ENCODE results near the gene LAMA3.
A peak's percentile ranks its signal among the peaks of the same experiment; 100 is the strongest.

LAMA3 gene

GRCh38 chr18:23689031-23689615 is at the start of gene LAMA3:
TSS of gene LAMA3 (plus strand) at chr18:23689453. CDS start at chr18:23689684, 231 bp downstream.
- Histone ChIP-seq H3K9ac (ENCODE audit: low read length in 5 of 5) (peak within 1 kb of the TSS in 2 of 5 donors; percentile 39 to 51), H3K27me3 (ENCODE audit: control insufficient read depth in 5 of 5, insufficient read depth in 4 of 5, low read length in 5 of 5) (peaks cover 0 to 16% (median 7%) of the 10 kb centered on the region in 5 donors), H3K4me1 (ENCODE audit: control insufficient read depth in 5 of 5, insufficient read depth in 5 of 5, low read length in 5 of 5) (peaks cover 3 to 20% (median 18%) of the 10 kb centered on the region in 5 donors), H3K36me3 (ENCODE audit: control insufficient read depth in 5 of 5, insufficient read depth in 5 of 5, low read length in 5 of 5) (no peaks in the 10 kb centered on the region), H3K9me3 (ENCODE audit: control insufficient read depth in 5 of 5, low read length in 5 of 5) (no peaks in the 10 kb centered on the region), H3K4me3 (ENCODE audit: low read depth in 1 of 5, low read length in 5 of 5) (peak within 1 kb of the TSS; percentile 54 to 70 (median 69)), H3K27ac (ENCODE audit: low read depth, low read length) (no peak within 1 kb of the TSS)

GRCh38 chr18:23640052-23640451 is 49.2 kb upstream of the LAMA3 start:
- H3K9me3 ChIP-seq (ENCODE audit: control insufficient read depth in 5 of 5, low read length in 5 of 5), result peaks cover 0 to 10% (median 0%) of the 10 kb centered on the region in 5 donors
- H3K4me3 ChIP-seq (ENCODE audit: low read depth in 1 of 5, low read length in 5 of 5), result no peak overlapping the region
- H3K9ac ChIP-seq (ENCODE audit: low read length in 5 of 5), result no peak overlapping the region
- H3K4me1 ChIP-seq (ENCODE audit: control insufficient read depth in 5 of 5, insufficient read depth in 5 of 5, low read length in 5 of 5), result no peaks in the 10 kb centered on the region
- H3K36me3 ChIP-seq (ENCODE audit: control insufficient read depth in 5 of 5, insufficient read depth in 5 of 5, low read length in 5 of 5), result no peaks in the 10 kb centered on the region
- H3K27me3 ChIP-seq (ENCODE audit: control insufficient read depth in 5 of 5, insufficient read depth in 4 of 5, low read length in 5 of 5), result no peaks in the 10 kb centered on the region
- H3K27ac ChIP-seq (ENCODE audit: low read depth, low read length), result no peak overlapping the region

- H3K27me3 ChIP-seq (ENCODE audit: control insufficient read depth in 5 of 5, insufficient read depth in 4 of 5, low read length in 5 of 5), result no peaks in the 10 kb centered on the region
- no peak overlapping the region for H3K9ac ChIP-seq (ENCODE audit: low read length in 5 of 5)
- H3K4me1 ChIP-seq (ENCODE audit: control insufficient read depth in 5 of 5, insufficient read depth in 5 of 5, low read length in 5 of 5), result no peaks in the 10 kb centered on the region
- peaks cover 0 to 2% (median 0%) of the 10 kb centered on the region in 5 donors for H3K36me3 ChIP-seq (ENCODE audit: control insufficient read depth in 5 of 5, insufficient read depth in 5 of 5, low read length in 5 of 5)
- peaks cover 0 to 10% (median 0%) of the 10 kb centered on the region in 5 donors for H3K9me3 ChIP-seq (ENCODE audit: control insufficient read depth in 5 of 5, low read length in 5 of 5)
- no peak overlapping the region for H3K4me3 ChIP-seq (ENCODE audit: low read depth in 1 of 5, low read length in 5 of 5)
- H3K27ac ChIP-seq (ENCODE audit: low read depth, low read length), result no peak overlapping the region
These were observed 48.0 kb upstream of the LAMA3 start for GRCh38 chr18:23641143-23641720.

- Histone ChIP-seq H3K36me3 (ENCODE audit: control insufficient read depth in 5 of 5, insufficient read depth in 5 of 5, low read length in 5 of 5) (peaks cover 0 to 2% (median 0%) of the 10 kb centered on the region in 5 donors), H3K9me3 (ENCODE audit: control insufficient read depth in 5 of 5, low read length in 5 of 5) (peaks cover 0 to 10% (median 0%) of the 10 kb centered on the region in 5 donors), H3K9ac (ENCODE audit: low read length in 5 of 5) (no peak overlapping the region), H3K27ac (ENCODE audit: low read depth, low read length) (no peak overlapping the region), H3K4me1 (ENCODE audit: control insufficient read depth in 5 of 5, insufficient read depth in 5 of 5, low read length in 5 of 5) (peaks cover 0 to 6% (median 0%) of the 10 kb centered on the region in 5 donors), H3K4me3 (ENCODE audit: low read depth in 1 of 5, low read length in 5 of 5) (no peak overlapping the region), H3K27me3 (ENCODE audit: control insufficient read depth in 5 of 5, insufficient read depth in 4 of 5, low read length in 5 of 5) (no peaks in the 10 kb centered on the region)
These were observed 47.2 kb upstream of the LAMA3 start for GRCh38 chr18:23641937-23642666.

- no peak overlapping the region for H3K9ac ChIP-seq (ENCODE audit: low read length in 5 of 5)
- H3K27me3 ChIP-seq (ENCODE audit: control insufficient read depth in 5 of 5, insufficient read depth in 4 of 5, low read length in 5 of 5), result no peaks in the 10 kb centered on the region
- peaks cover 0 to 22% (median 0%) of the 10 kb centered on the region in 5 donors for H3K4me1 ChIP-seq (ENCODE audit: control insufficient read depth in 5 of 5, insufficient read depth in 5 of 5, low read length in 5 of 5)
- H3K36me3 ChIP-seq (ENCODE audit: control insufficient read depth in 5 of 5, insufficient read depth in 5 of 5, low read length in 5 of 5), result peaks cover 0 to 2% (median 0%) of the 10 kb centered on the region in 5 donors
- no peak overlapping the region for H3K27ac ChIP-seq (ENCODE audit: low read depth, low read length)
- peaks cover 0 to 10% (median 0%) of the 10 kb centered on the region in 5 donors for H3K9me3 ChIP-seq (ENCODE audit: control insufficient read depth in 5 of 5, low read length in 5 of 5)
- H3K4me3 ChIP-seq (ENCODE audit: low read depth in 1 of 5, low read length in 5 of 5), result no peak overlapping the region
These were observed 45.3 kb upstream of the LAMA3 start for GRCh38 chr18:23643815-23644490.

- H3K4me3 ChIP-seq (ENCODE audit: low read depth in 1 of 5, low read length in 5 of 5), result no peak overlapping the region
- H3K4me1 ChIP-seq (ENCODE audit: control insufficient read depth in 5 of 5, insufficient read depth in 5 of 5, low read length in 5 of 5), result peaks cover 0 to 33% (median 0%) of the 10 kb centered on the region in 5 donors
- peaks cover 0 to 10% (median 0%) of the 10 kb centered on the region in 5 donors for H3K9me3 ChIP-seq (ENCODE audit: control insufficient read depth in 5 of 5, low read length in 5 of 5)
- peaks cover 0 to 2% (median 0%) of the 10 kb centered on the region in 5 donors for H3K36me3 ChIP-seq (ENCODE audit: control insufficient read depth in 5 of 5, insufficient read depth in 5 of 5, low read length in 5 of 5)
- no peak overlapping the region for H3K27ac ChIP-seq (ENCODE audit: low read depth, low read length)
- H3K9ac ChIP-seq (ENCODE audit: low read length in 5 of 5), result no peak overlapping the region
- no peaks in the 10 kb centered on the region for H3K27me3 ChIP-seq (ENCODE audit: control insufficient read depth in 5 of 5, insufficient read depth in 4 of 5, low read length in 5 of 5)
These were observed 43.6 kb upstream of the LAMA3 start for GRCh38 chr18:23645568-23646175.

GRCh38 chr18:23646282-23646681 is 43.0 kb upstream of the LAMA3 start:
- H3K27ac ChIP-seq (ENCODE audit: low read depth, low read length), result no peak overlapping the region
- H3K9ac ChIP-seq (ENCODE audit: low read length in 5 of 5), result no peak overlapping the region
- H3K4me3 ChIP-seq (ENCODE audit: low read depth in 1 of 5, low read length in 5 of 5), result no peak overlapping the region
- no peaks in the 10 kb centered on the region for H3K27me3 ChIP-seq (ENCODE audit: control insufficient read depth in 5 of 5, insufficient read depth in 4 of 5, low read length in 5 of 5)
- H3K36me3 ChIP-seq (ENCODE audit: control insufficient read depth in 5 of 5, insufficient read depth in 5 of 5, low read length in 5 of 5), result peaks cover 0 to 2% (median 0%) of the 10 kb centered on the region in 5 donors
- H3K4me1 ChIP-seq (ENCODE audit: control insufficient read depth in 5 of 5, insufficient read depth in 5 of 5, low read length in 5 of 5), result peaks cover 0 to 39% (median 0%) of the 10 kb centered on the region in 5 donors
- peaks cover 0 to 10% (median 0%) of the 10 kb centered on the region in 5 donors for H3K9me3 ChIP-seq (ENCODE audit: control insufficient read depth in 5 of 5, low read length in 5 of 5)

GRCh38 chr18:23648456-23648855 is 40.8 kb upstream of the LAMA3 start:
- peaks cover 0 to 52% (median 0%) of the 10 kb centered on the region in 5 donors for H3K4me1 ChIP-seq (ENCODE audit: control insufficient read depth in 5 of 5, insufficient read depth in 5 of 5, low read length in 5 of 5)
- H3K9me3 ChIP-seq (ENCODE audit: control insufficient read depth in 5 of 5, low read length in 5 of 5), result no peaks in the 10 kb centered on the region
- no peaks in the 10 kb centered on the region for H3K27me3 ChIP-seq (ENCODE audit: control insufficient read depth in 5 of 5, insufficient read depth in 4 of 5, low read length in 5 of 5)
- H3K27ac ChIP-seq (ENCODE audit: low read depth, low read length), result no peak overlapping the region
- peaks cover 0 to 2% (median 0%) of the 10 kb centered on the region in 5 donors for H3K36me3 ChIP-seq (ENCODE audit: control insufficient read depth in 5 of 5, insufficient read depth in 5 of 5, low read length in 5 of 5)
- no peak overlapping the region for H3K9ac ChIP-seq (ENCODE audit: low read length in 5 of 5)
- peak overlapping the region in 1 of 5 donors; percentile 30 for H3K4me3 ChIP-seq (ENCODE audit: low read depth in 1 of 5, low read length in 5 of 5)

GRCh38 chr18:23648940-23649607 is 40.2 kb upstream of the LAMA3 start:
- H3K4me1 ChIP-seq (ENCODE audit: control insufficient read depth in 5 of 5, insufficient read depth in 5 of 5, low read length in 5 of 5), result peaks cover 0 to 52% (median 0%) of the 10 kb centered on the region in 5 donors
- H3K27me3 ChIP-seq (ENCODE audit: control insufficient read depth in 5 of 5, insufficient read depth in 4 of 5, low read length in 5 of 5), result no peaks in the 10 kb centered on the region
- H3K4me3 ChIP-seq (ENCODE audit: low read depth in 1 of 5, low read length in 5 of 5), result peak overlapping the region in 1 of 5 donors; percentile 30
- H3K27ac ChIP-seq (ENCODE audit: low read depth, low read length), result no peak overlapping the region
- no peak overlapping the region for H3K9ac ChIP-seq (ENCODE audit: low read length in 5 of 5)
- no peaks in the 10 kb centered on the region for H3K9me3 ChIP-seq (ENCODE audit: control insufficient read depth in 5 of 5, low read length in 5 of 5)
- peaks cover 0 to 2% (median 0%) of the 10 kb centered on the region in 5 donors for H3K36me3 ChIP-seq (ENCODE audit: control insufficient read depth in 5 of 5, insufficient read depth in 5 of 5, low read length in 5 of 5)

Data from subcutaneous abdominal adipose tissue (tissue), 5 donors.